Hepatocyte (in vitro differentiated cells): ENCODE measurements around the gene ARL15. TPM values are rescaled to one million over a fixed set of nuclear protein-coding genes. Genes with fewer than 3 reads are reported as not detected.

Source experiments
- DNase-seq: peaks from one replicate; pipeline ENCODE4 v3.0.0-alpha.2; 2016; ENCODE audit warnings: low spot score
- H2AFZ ChIP-seq: fragments of 200-600 bp; sonication (generic); 2 replicates; pipeline ENCODE4 v1.6.0; 2016; ENCODE audit warnings: antibody characterized with exemption, mild to moderate bottlenecking
- H3K27ac ChIP-seq: fragments of 200-600 bp; sonication (generic); 2 replicates; pipeline ENCODE4 v1.5.1; 2016; ENCODE audit warnings: mild to moderate bottlenecking
- H3K27me3 ChIP-seq: fragments of 200-600 bp; sonication (generic); 2 replicates; pipeline ENCODE4 v1.6.1; 2016
- H3K36me3 ChIP-seq: fragments of 200-600 bp; sonication (generic); replicated peaks from 2 replicates; pipeline ENCODE4 v1.5.1; 2016; ENCODE audit warnings: low read depth; ENCODE audit not compliant: insufficient read depth
- H3K4me1 ChIP-seq: fragments of 200-600 bp; sonication (generic); 2 replicates; pipeline ENCODE4 v1.5.1; 2016; ENCODE audit warnings: mild to moderate bottlenecking, moderate library complexity; ENCODE audit not compliant: insufficient read depth
- H3K4me2 ChIP-seq: fragments of 200-600 bp; sonication (generic); 2 replicates; pipeline ENCODE4 v1.6.0; 2016
- H3K4me3 ChIP-seq: fragments of 200-600 bp; sonication (generic); 2 replicates; pipeline ENCODE4 v1.5.1; 2016; ENCODE audit warnings: mild to moderate bottlenecking
- H3K79me2 ChIP-seq: fragments of 200-600 bp; sonication (generic); 2 replicates; pipeline ENCODE4 v1.6.0; 2017; ENCODE audit warnings: mild to moderate bottlenecking
- H3K9me2 ChIP-seq: fragments of 200-600 bp; sonication (generic); replicated peaks from 2 replicates; pipeline ENCODE4 v1.6.0; 2017; ENCODE audit warnings: mild to moderate bottlenecking; ENCODE audit not compliant: insufficient read depth
- H3K9me3 ChIP-seq: fragments of 200-600 bp; sonication (generic); 2 replicates; pipeline ENCODE4 v1.5.1; 2016; ENCODE audit warnings: low read depth, mild to moderate bottlenecking
- H4K20me1 ChIP-seq: fragments of 200-600 bp; sonication (generic); 2 replicates; pipeline ENCODE4 v1.6.0; 2016; ENCODE audit warnings: mild to moderate bottlenecking; ENCODE audit not compliant: insufficient read depth, poor library complexity, severe bottlenecking
- CTCF ChIP-seq: fragments of 200-600 bp; sonication (generic); IDR thresholded peaks from 2 replicates; pipeline ENCODE4 v1.5.1; 2016; ENCODE audit warnings: antibody characterized with exemption, mild to moderate bottlenecking; ENCODE audit not compliant: poor library complexity
- EZH2 ChIP-seq: fragments of 200-600 bp; sonication (generic); IDR thresholded peaks from 2 replicates; pipeline ENCODE4 v1.6.1; 2016; ENCODE audit warnings: antibody characterized with exemption, mild to moderate bottlenecking, borderline replicate concordance
- EZH2phosphoT487 ChIP-seq: fragments of 200-600 bp; sonication (generic); IDR thresholded peaks from one replicate; pipeline ENCODE4 v1.6.1; 2018; ENCODE audit warnings: antibody characterized with exemption, mild to moderate bottlenecking, low read depth, moderate library complexity; ENCODE audit not compliant: unreplicated experiment, severe bottlenecking
- WGBS: methylation state at CpG from one replicate; pipeline ENCODE4 v1.1.6; 2016; ENCODE audit warnings: low lambda C conversion rate; ENCODE audit errors: missing lambda C conversion rate; 5-methylcytosine and 5-hydroxymethylcytosine counted together
- polyA plus RNA-seq: library from polyadenylated mRNA; unstranded; fragments of >200 nt; fragmentation: Nextera tagmentation; extraction: Ambion mirVana; gene quantifications from 2 replicates; pipeline ENCODE4 v1.2.1, GENCODE V29; 2016
- total RNA-seq: library from RNA; depleted of rRNA; stranded (reverse); fragments of >200 nt; gene quantifications from 2 replicates; pipeline ENCODE4 v1.2.3, GENCODE V29; 2014

The ARL15 gene
- total and polyA plus RNA-seq, 2 experiments from 2014 or later: 13.3 to 66.3 TPM

GRCh38 chr5:54224103-54224826 is 86.1 kb downstream of the ARL15 start:
- Histone ChIP-seq H3K79me2 (peaks cover 46% of the 10 kb centered on the region), H3K27ac (no peak overlapping the region), H3K9me3 (no peaks in the 10 kb centered on the region), H3K9me2 (no peaks in the 10 kb centered on the region), H3K4me3 (no peak overlapping the region), H4K20me1 (peaks cover 4% of the 10 kb centered on the region), H3K36me3 (no peaks in the 10 kb centered on the region), H3K27me3 (no peaks in the 10 kb centered on the region), H2AFZ (no peak overlapping the region), H3K4me2 (no peak overlapping the region), H3K4me1 (no peaks in the 10 kb centered on the region)
- WGBS: 96% methylated on average over 10 of the region's 10 CpGs
- no peak for DNase-seq
- TF ChIP-seq EZH2phosphoT487 (no peak), EZH2 (no peak), CTCF (no peak)

DNA sequence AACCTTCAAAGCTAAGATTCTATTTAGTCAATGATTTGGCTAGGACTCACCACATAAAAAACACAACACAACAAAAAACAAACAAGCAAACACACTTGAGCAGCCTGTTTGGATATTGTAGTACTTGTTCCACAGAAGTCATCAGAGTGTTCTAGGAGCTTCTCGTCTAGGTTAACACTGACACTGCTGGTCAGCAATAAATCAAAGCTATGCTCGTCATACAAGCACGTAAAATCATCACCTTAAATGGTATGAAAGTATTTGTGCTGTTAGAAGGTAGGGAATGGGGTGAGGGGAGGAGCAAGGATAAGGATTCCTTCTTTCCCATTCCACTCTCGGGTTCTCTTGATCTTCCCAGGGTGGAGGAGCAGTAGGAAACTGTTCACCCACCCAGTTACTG is 88.0 kb downstream of the ARL15 start:
- Histone ChIP-seq H3K4me1 (no peaks in the 10 kb centered on the region), H3K9me2 (no peaks in the 10 kb centered on the region), H3K4me2 (no peak overlapping the region), H4K20me1 (peaks cover 4% of the 10 kb centered on the region), H3K9me3 (no peaks in the 10 kb centered on the region), H3K79me2 (peaks cover 32% of the 10 kb centered on the region), H3K36me3 (no peaks in the 10 kb centered on the region), H3K4me3 (no peak overlapping the region), H3K27me3 (no peaks in the 10 kb centered on the region), H3K27ac (no peak overlapping the region), H2AFZ (no peak overlapping the region)
- 73% methylated on average over 4 of the region's 4 CpGs for WGBS
- no peak for DNase-seq
- no peak for TF ChIP-seq EZH2
- TF ChIP-seq CTCF: no peak
- no peak for TF ChIP-seq EZH2phosphoT487

DNA sequence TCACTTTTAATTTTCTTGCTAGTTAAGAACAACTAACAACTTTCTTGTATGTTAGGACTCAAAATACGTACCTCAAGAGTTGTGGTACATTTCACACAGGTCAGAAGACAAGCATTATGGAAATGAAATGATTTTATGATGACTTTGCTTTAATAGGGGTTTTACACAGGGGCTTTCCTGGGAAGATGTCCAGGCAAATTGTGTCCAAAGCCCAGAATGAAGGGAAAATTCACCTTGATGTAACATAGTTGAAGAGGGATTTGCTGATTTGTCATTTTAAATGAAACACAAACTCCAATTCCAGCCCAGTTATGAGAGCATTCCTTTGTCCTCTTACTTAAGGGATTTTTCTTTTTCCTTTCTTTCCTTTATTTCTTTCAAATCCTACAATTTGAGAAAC is 89.2 kb downstream of the ARL15 start:
- Histone ChIP-seq H3K4me1 (no peaks in the 10 kb centered on the region), H3K36me3 (no peaks in the 10 kb centered on the region), H4K20me1 (peaks cover 4% of the 10 kb centered on the region), H3K27ac (no peak overlapping the region), H3K9me2 (no peaks in the 10 kb centered on the region), H3K27me3 (no peaks in the 10 kb centered on the region), H2AFZ (no peak overlapping the region), H3K4me2 (peak overlapping the region; percentile 66), H3K9me3 (no peaks in the 10 kb centered on the region), H3K4me3 (no peak overlapping the region), H3K79me2 (peaks cover 31% of the 10 kb centered on the region)
- WGBS: 86% methylated on average over 1 of the region's 1 CpG
- DNase-seq: no peak
- no peak for TF ChIP-seq EZH2
- TF ChIP-seq EZH2phosphoT487: no peak
- TF ChIP-seq CTCF: no peak
